Astrocyte (in vitro differentiated cells and primary cell): ENCODE data around the gene PKP2. TPM values are rescaled to one million over a fixed set of nuclear protein-coding genes. Genes with fewer than 3 reads are reported as not detected.

ENCODE experiments used
- DNase-seq: peaks from one replicate; pipeline ENCODE4 v3.0.0-alpha.2; 2010; ENCODE audit warnings: low read depth
- FAIRE-seq: peaks from 2 replicates; lab custom pipeline; 2011; peaks lifted over from hg19 to GRCh38; lab: Jason Lieb, UNC
- H2AFZ ChIP-seq: 2 replicates; pipeline ENCODE4 v1.6.0; 2012; ENCODE audit warnings: low read depth, low read length, inconsistent platforms
- H3K27ac ChIP-seq: 2 replicates; pipeline ENCODE4 v1.5.1; 2011; ENCODE audit warnings: low read depth, low read length, inconsistent platforms
- H3K27me3 ChIP-seq: 2 replicates; pipeline ENCODE4 v1.6.0; 2011; ENCODE audit warnings: low read length, inconsistent platforms; ENCODE audit not compliant: insufficient read depth
- H3K36me3 ChIP-seq: 2 replicates; pipeline ENCODE4 v1.5.1; 2011; ENCODE audit warnings: low read length, inconsistent platforms; ENCODE audit not compliant: insufficient read depth
- H3K4me1 ChIP-seq: 2 replicates; pipeline ENCODE4 v1.5.1; 2011; ENCODE audit warnings: low read length, inconsistent platforms; ENCODE audit not compliant: insufficient read depth
- H3K4me2 ChIP-seq: 2 replicates; pipeline ENCODE4 v1.6.0; 2012; ENCODE audit warnings: low read length, inconsistent platforms
- H3K4me3 ChIP-seq: 2 replicates; pipeline ENCODE4 v1.5.1; 2011; ENCODE audit warnings: low read depth, mild to moderate bottlenecking, low read length, inconsistent platforms; ENCODE audit not compliant: insufficient read depth
- H3K79me2 ChIP-seq: 2 replicates; pipeline ENCODE4 v1.6.0; 2012; ENCODE audit warnings: mild to moderate bottlenecking, low read length, inconsistent platforms; ENCODE audit not compliant: insufficient read depth
- H3K9ac ChIP-seq: 2 replicates; pipeline ENCODE4 v1.6.0; 2012; ENCODE audit warnings: mild to moderate bottlenecking, low read length, inconsistent platforms
- H3K9me3 ChIP-seq: 2 replicates; pipeline ENCODE4 v1.5.1; 2012; ENCODE audit warnings: low read depth, mild to moderate bottlenecking, low read length, inconsistent platforms; ENCODE audit not compliant: insufficient read depth
- H4K20me1 ChIP-seq: 2 replicates; pipeline ENCODE4 v1.6.0; 2012; ENCODE audit warnings: low read length, inconsistent platforms; ENCODE audit not compliant: insufficient read depth
- H3K27ac Mint-ChIP-seq: one replicate; pipeline ENCODE4 v1.8.0; 2021; ENCODE audit warnings: mild to moderate bottlenecking, mixed read lengths; ENCODE audit not compliant: unreplicated experiment
- H3K27me3 Mint-ChIP-seq: one replicate; pipeline ENCODE4 v1.8.0; 2021; ENCODE audit warnings: low read depth, mixed read lengths; ENCODE audit not compliant: unreplicated experiment
- H3K36me3 Mint-ChIP-seq: one replicate; pipeline ENCODE4 v1.8.0; 2021; ENCODE audit warnings: low read depth, mixed read lengths; ENCODE audit not compliant: unreplicated experiment
- H3K4me1 Mint-ChIP-seq: one replicate; pipeline ENCODE4 v1.8.0; 2021; ENCODE audit warnings: low read depth, mixed read lengths; ENCODE audit not compliant: unreplicated experiment
- H3K4me3 Mint-ChIP-seq: one replicate; pipeline ENCODE4 v1.8.0; 2021; ENCODE audit warnings: mild to moderate bottlenecking, moderate library complexity, mixed read lengths; ENCODE audit not compliant: unreplicated experiment
- H3K9me3 Mint-ChIP-seq: one replicate; pipeline ENCODE4 v1.8.0; 2021; ENCODE audit warnings: mild to moderate bottlenecking, mixed read lengths; ENCODE audit not compliant: unreplicated experiment
- CTCF ChIP-seq: IDR thresholded peaks from 2 replicates; pipeline ENCODE4 v1.5.1; 2011; ENCODE audit warnings: low read depth, mild to moderate bottlenecking, inconsistent platforms, low read length, moderate library complexity; ENCODE audit not compliant: insufficient read depth
- EZH2 ChIP-seq: IDR thresholded peaks from 2 replicates; pipeline ENCODE4 v1.6.1; 2012; ENCODE audit warnings: mild to moderate bottlenecking, low read length, inconsistent platforms; ENCODE audit not compliant: insufficient read depth
- total RNA-seq: library from RNA; stranded (reverse); gene quantifications from 2 replicates; pipeline ENCODE4 v1.2.1, GENCODE V29; 2021

Gene PKP2
- total RNA-seq, 1 donor from 2014 or later = 35.4 TPM

GRCh38 chr12:32801269-32801980 lies 95.2 kb downstream of the PKP2 start:
- Histone ChIP-seq H4K20me1 (no peaks in the 10 kb centered on the region), H3K36me3 (no peaks in the 10 kb centered on the region), H3K27ac (no peak overlapping the region), H3K4me2 (no peak overlapping the region), H3K79me2 (no peaks in the 10 kb centered on the region), H2AFZ (no peak overlapping the region), H3K27me3 (no peaks in the 10 kb centered on the region), H3K9ac (no peak overlapping the region), H3K4me3 (no peak overlapping the region), H3K4me1 (no peaks in the 10 kb centered on the region), H3K9me3 (no peaks in the 10 kb centered on the region)
- Mint-ChIP-seq H3K4me3 (no peak overlapping the region), H3K36me3 (peaks cover 14% of the 10 kb centered on the region), H3K9me3 (peaks cover 4% of the 10 kb centered on the region), H3K27me3 (no peaks in the 10 kb centered on the region), H3K4me1 (no peaks in the 10 kb centered on the region), H3K27ac (no peak overlapping the region)
- TF ChIP-seq CTCF (no peak), EZH2 (no peak)
- FAIRE-seq (no peak), DNase-seq (no peak)

GRCh38 chr12:32794281-32794680 lies 102.3 kb downstream of the PKP2 start:
- Mint-ChIP-seq H3K4me1 (no peaks in the 10 kb centered on the region), H3K27ac (no peak overlapping the region), H3K27me3 (no peaks in the 10 kb centered on the region), H3K9me3 (no peaks in the 10 kb centered on the region), H3K4me3 (no peak overlapping the region), H3K36me3 (peaks cover 4% of the 10 kb centered on the region)
- no peak overlapping the region for H3K9ac ChIP-seq
- H3K4me2 ChIP-seq = no peak overlapping the region
- no peaks in the 10 kb centered on the region for H3K9me3 ChIP-seq
- no peaks in the 10 kb centered on the region for H3K79me2 ChIP-seq
- H3K36me3 ChIP-seq = no peaks in the 10 kb centered on the region
- no peak for FAIRE-seq
- no peak overlapping the region for H3K4me3 ChIP-seq
- no peak for DNase-seq
- no peak overlapping the region for H2AFZ ChIP-seq
- no peak overlapping the region for H3K27ac ChIP-seq
- no peaks in the 10 kb centered on the region for H3K27me3 ChIP-seq
- no peaks in the 10 kb centered on the region for H4K20me1 ChIP-seq
- TF ChIP-seq EZH2 (no peak), CTCF (no peak)
- H3K4me1 ChIP-seq = no peaks in the 10 kb centered on the region

DNA sequence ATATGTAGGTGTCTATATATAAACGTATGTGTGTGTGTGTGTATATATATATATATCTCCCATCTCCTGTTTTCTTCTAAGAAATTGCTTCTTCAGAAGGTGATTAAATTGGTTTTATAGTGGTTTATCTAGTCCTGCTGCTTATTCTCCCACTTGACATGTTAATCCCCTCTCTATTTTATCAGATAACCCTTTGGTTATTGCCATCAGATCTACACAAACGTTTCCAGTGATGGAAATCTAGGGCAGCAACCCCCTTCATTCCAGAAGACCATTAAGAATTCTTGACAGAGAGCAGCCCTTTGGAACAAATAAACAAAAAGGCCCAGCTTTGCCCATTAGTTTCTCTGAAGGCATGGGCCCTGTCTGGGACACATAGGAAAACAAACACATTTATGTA lies 106.7 kb downstream of the PKP2 start:
- Mint-ChIP-seq H3K27me3 (no peaks in the 10 kb centered on the region), H3K4me3 (no peak overlapping the region), H3K4me1 (no peaks in the 10 kb centered on the region), H3K27ac (no peak overlapping the region), H3K9me3 (peaks cover 2% of the 10 kb centered on the region), H3K36me3 (peaks cover 4% of the 10 kb centered on the region)
- TF ChIP-seq EZH2 (no peak), CTCF (no peak)
- Histone ChIP-seq H3K4me3 (no peak overlapping the region), H3K27ac (no peak overlapping the region), H3K9ac (no peak overlapping the region), H4K20me1 (no peaks in the 10 kb centered on the region), H3K9me3 (no peaks in the 10 kb centered on the region), H3K79me2 (no peaks in the 10 kb centered on the region), H3K4me1 (no peaks in the 10 kb centered on the region), H2AFZ (no peak overlapping the region), H3K27me3 (no peaks in the 10 kb centered on the region), H3K36me3 (no peaks in the 10 kb centered on the region), H3K4me2 (no peak overlapping the region)
- FAIRE-seq (no peak), DNase-seq (no peak)
